Body of pancreas (tissue), 4 donors: ENCODE data around the gene OR10C1. TPM values are rescaled to one million over a fixed set of nuclear protein-coding genes. Genes with fewer than 3 reads are reported as not detected.
"Not testable (repeated sequence)": the region's sequence is repeated elsewhere in the genome, so short reads cannot be mapped to it uniquely, and the experiment has no call there.

ENCODE experiments used
- ATAC-seq: fragments of 150-250 bp; one replicate; pipeline ENCODE4 v1.9.1; 2016
- DNase-seq, 4 donors: peaks; one replicate each; pipeline ENCODE4 v3.0.0-alpha.2; 2019
- H3K27ac ChIP-seq, 4 donors: fragments of 200-600 bp; sonication (generic); 1 replicate in 3 of 4; 2 replicates in 1 of 4; pipeline versions ENCODE4 v1.5.1 to v1.6.1; 2016 to 2019; ENCODE audit warnings: mild to moderate bottlenecking in 1 of 4, mixed read lengths in 1 of 4, moderate library complexity in 1 of 4
- H3K27me3 ChIP-seq, 2 donors: fragments of 200-600 bp; sonication (generic); one replicate each; pipeline ENCODE4 v1.6.0; 2016; ENCODE audit warnings: mild to moderate bottlenecking in 1 of 2
- H3K36me3 ChIP-seq, 2 donors: fragments of 200-600 bp; sonication (generic); replicated peaks in 1 of 2; 2 replicates each; pipeline ENCODE4 v1.5.1; 2016; ENCODE audit warnings: low read depth in 2 of 2; ENCODE audit not compliant: insufficient read depth in 1 of 2
- H3K4me1 ChIP-seq: fragments of 200-600 bp; sonication (generic); one replicate; pipeline ENCODE4 v1.6.0; 2016
- H3K4me3 ChIP-seq, 2 donors: fragments of 200-600 bp; sonication (generic); 1 replicate in 1 of 2; 2 replicates in 1 of 2; pipeline ENCODE4 v1.5.1; 2016 to 2019
- H3K9me3 ChIP-seq, 3 donors: fragments of 200-600 bp; sonication (generic); 1 replicate in 2 of 3; 2 replicates in 1 of 3; pipeline ENCODE4 v1.5.1; 2016
- POLR2A ChIP-seq, 3 donors: fragments of 450-650 bp; IDR thresholded peaks; one replicate each; pipeline ENCODE4 v1.6.1; 2016; ENCODE audit warnings: antibody characterized with exemption in 3 of 3, mild to moderate bottlenecking in 2 of 3
- WGBS, 2 donors: methylation state at CpG; one replicate each; pipeline ENCODE4 v1.1.5; 2017; 5-methylcytosine and 5-hydroxymethylcytosine counted together
- intact Hi-C: fragments of 100-400 bp; cut with DNase I; formaldehyde crosslinking; loops from one replicate; pipeline ENCODE4 v1.15.1; 2023
- total RNA-seq, 2 donors: library from RNA; depleted of rRNA; stranded (reverse); fragments of >200 nt; gene quantifications; one replicate each; pipeline ENCODE4 v1.1.0, GENCODE V29; 2016
- TF ChIP-seq, protein P1 (sequence below), 7 experiments: fragments of 450-650 bp in 4 of 7; fragments of 200-600 bp in 3 of 7; sonication (generic) in 3 of 7; IDR thresholded peaks; one replicate each; pipeline ENCODE4 v1.5.1; 2016 to 2019; ENCODE audit warnings: antibody characterized with exemption in 7 of 7

OR10C1 gene
- total RNA-seq, 2 donors from 2014 or later = not detected

DNA sequence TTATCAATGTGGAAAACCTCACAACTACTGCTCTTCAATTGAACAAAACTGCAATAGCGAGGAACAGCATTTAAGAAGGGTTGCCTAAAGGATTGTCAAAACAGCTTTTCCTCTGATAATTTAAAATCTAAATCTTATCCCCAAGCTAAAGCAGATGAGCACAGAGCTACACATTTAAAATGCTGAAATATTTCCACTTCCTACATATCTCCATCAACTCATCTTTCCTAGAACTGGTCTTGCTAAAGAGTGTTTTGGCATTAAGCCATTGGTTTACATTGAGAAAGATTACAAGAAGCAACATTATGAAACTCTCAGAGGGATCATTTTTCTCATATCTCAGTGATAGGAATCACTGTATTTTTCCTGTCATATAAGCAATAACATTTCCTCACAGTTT, 3.6 kb downstream of the OR10C1 start:
- DNase-seq (no peak), ATAC-seq (no peak)
- Histone ChIP-seq H3K4me1 (no peaks in the 10 kb centered on the region), H3K4me3 (no peak overlapping the region), H3K27ac (no peak overlapping the region), H3K27me3 (no peaks in the 10 kb centered on the region), H3K36me3 (no peaks in the 10 kb centered on the region), H3K9me3 (no peaks in the 10 kb centered on the region)
- WGBS, 2 donors = 89 to 91% methylated on average over 1 of the region's 1 CpG
- TF ChIP-seq, protein P1, sequence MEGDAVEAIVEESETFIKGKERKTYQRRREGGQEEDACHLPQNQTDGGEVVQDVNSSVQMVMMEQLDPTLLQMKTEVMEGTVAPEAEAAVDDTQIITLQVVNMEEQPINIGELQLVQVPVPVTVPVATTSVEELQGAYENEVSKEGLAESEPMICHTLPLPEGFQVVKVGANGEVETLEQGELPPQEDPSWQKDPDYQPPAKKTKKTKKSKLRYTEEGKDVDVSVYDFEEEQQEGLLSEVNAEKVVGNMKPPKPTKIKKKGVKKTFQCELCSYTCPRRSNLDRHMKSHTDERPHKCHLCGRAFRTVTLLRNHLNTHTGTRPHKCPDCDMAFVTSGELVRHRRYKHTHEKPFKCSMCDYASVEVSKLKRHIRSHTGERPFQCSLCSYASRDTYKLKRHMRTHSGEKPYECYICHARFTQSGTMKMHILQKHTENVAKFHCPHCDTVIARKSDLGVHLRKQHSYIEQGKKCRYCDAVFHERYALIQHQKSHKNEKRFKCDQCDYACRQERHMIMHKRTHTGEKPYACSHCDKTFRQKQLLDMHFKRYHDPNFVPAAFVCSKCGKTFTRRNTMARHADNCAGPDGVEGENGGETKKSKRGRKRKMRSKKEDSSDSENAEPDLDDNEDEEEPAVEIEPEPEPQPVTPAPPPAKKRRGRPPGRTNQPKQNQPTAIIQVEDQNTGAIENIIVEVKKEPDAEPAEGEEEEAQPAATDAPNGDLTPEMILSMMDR (IDR thresholded peaks at IDR 0.05) = no peak
- no peak for TF ChIP-seq POLR2A (IDR thresholded peaks at IDR 0.05)
- intact Hi-C loops = no loop called here

DNA sequence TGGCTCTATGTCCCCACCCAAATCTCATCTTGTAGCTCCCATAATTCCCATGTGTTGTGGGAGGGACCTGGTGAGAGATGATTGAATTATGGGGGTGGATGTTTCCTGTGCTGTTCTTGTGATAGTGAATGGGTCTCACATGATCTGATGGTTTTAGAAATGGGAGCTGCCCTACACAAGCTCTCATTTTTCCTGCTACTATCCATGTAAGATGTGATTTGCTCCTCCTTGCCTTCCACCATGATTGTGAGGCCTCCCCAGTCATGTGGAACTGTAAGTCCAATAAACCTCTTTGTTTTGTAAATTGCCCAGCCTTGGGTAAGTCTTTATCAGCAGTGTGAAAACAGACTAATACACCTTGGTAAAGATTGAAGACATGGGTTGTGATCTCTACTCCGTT, 4.9 kb downstream of the OR10C1 start:
- H3K36me3 ChIP-seq, DNase-seq, H3K4me3 ChIP-seq, H3K9me3 ChIP-seq, H3K27ac ChIP-seq, intact Hi-C loops, ATAC-seq, H3K4me1 ChIP-seq, H3K27me3 ChIP-seq: not testable (repeated sequence)
- 75 to 76% methylated on average over 1 of the region's 1 CpG for WGBS, 2 donors

DNA sequence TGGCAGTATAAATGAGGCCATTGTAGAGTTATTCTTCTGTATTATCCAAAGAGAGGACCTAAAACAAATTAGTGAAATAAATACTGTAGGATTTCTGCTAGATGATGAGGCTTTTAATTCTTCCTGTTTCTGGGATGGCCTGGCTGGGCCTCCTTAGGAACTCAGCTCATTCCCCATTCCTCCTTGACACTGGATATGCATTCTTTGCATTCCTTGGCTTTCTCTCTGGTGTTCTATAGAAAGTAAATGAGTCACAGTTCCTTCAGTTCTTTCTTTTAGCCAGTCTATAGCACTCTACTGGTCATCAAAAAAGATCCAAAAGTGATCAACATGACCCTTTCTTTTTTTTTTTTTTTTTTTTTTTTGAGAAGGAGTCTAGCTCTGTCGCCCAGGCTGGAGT, 8.6 kb downstream of the OR10C1 start:
- no peaks in the 10 kb centered on the region for H3K9me3 ChIP-seq
- intact Hi-C loops = no loop called here
- no peaks in the 10 kb centered on the region for H3K36me3 ChIP-seq
- no peaks in the 10 kb centered on the region for H3K4me1 ChIP-seq
- no peak overlapping the region for H3K4me3 ChIP-seq
- WGBS, 2 donors = 75 to 83% methylated on average over 1 of the region's 1 CpG
- ATAC-seq (no peak), DNase-seq (no peak)
- H3K27ac ChIP-seq = no peak overlapping the region
- TF ChIP-seq POLR2A (IDR thresholded peaks at IDR 0.05) = no peak
- TF ChIP-seq, protein P1 (IDR thresholded peaks at IDR 0.05) = no peak
- no peaks in the 10 kb centered on the region for H3K27me3 ChIP-seq

DNA sequence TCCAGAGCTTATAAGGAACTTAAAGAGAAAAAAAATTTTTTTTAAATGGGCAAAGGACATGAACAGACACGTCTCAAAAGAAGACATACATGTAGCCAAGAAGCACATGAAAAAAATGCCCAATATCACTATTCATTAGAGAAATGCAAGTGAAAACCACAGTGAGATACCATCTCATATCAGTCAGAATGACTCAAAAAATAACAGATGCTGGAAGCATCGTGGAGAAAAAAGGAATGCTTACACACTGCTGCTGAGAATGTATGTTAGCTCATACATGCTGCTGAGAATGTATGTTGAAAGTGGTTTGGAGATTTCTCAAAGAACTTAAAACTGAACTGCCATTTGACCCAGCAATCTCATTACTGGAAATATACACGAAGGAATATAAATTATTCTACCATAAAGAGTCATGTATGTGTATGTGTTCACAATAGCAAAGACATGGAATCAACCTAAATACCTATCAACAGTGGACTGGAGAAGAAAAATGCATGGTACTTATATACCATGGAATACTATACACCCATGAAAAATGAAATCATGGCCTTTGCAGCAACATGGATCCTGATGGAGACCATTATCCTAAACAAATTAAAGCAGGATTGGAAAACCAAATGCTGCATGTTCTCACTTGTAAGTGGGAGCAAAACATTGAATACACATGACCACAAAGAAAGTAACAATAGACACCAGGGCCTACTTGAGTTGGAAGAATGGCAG, 12.5 kb downstream of the OR10C1 start:
- 68 to 73% methylated on average over 3 of the region's 3 CpGs for WGBS, 2 donors
- no peak for TF ChIP-seq POLR2A (IDR thresholded peaks at IDR 0.05)
- TF ChIP-seq, protein P1 (IDR thresholded peaks at IDR 0.05) = no peak
- Histone ChIP-seq H3K27me3 (no peaks in the 10 kb centered on the region), H3K36me3 (no peaks in the 10 kb centered on the region), H3K9me3 (no peaks in the 10 kb centered on the region), H3K27ac (no peak overlapping the region), H3K4me3 (no peak overlapping the region), H3K4me1 (no peaks in the 10 kb centered on the region)
- intact Hi-C loops = no loop called here
- no peak for DNase-seq
- no peak for ATAC-seq

DNA sequence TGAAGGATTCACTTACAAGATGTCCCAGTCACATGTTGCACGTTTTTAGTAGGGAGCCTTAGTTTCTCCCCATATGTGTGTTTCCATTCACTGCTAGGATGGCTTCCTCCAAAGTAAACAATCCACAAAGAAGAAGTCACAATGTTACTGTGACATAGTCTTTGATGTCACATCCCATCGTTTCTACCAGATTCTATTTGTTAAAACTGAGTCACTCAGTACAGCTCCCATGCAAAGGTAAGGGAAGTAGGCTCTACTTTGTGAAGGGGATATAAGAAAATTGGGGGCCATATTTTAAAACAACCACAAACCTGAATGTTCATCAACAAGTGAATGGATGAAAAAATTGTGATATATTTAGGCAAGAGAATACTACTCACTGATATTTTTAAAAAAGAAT, 17.9 kb downstream of the OR10C1 start, which contains the start of the genes OR11A1 and OR2H1:
Gene OR11A1 (minus strand): TSS at position 101 of the 400 bp plus-strand sequence. CDS start 29,430 bp downstream, outside the sequence.
Gene OR2H1 (plus strand): TSS at position 185 of the 400 bp plus-strand sequence. CDS start 4,615 bp downstream, outside the sequence.
- H3K27ac ChIP-seq = no peak within 1 kb of the TSS
- ATAC-seq (no peak), DNase-seq (no peak)
- no peaks in the 10 kb centered on the region for H3K9me3 ChIP-seq
- no peak within 1 kb of the TSS for H3K4me3 ChIP-seq
- intact Hi-C loops = no loop called here
- H3K27me3 ChIP-seq = no peaks in the 10 kb centered on the region
- H3K36me3 ChIP-seq = no peaks in the 10 kb centered on the region
- TF ChIP-seq, protein P1 (IDR thresholded peaks at IDR 0.05) = no peak
- TF ChIP-seq POLR2A (IDR thresholded peaks at IDR 0.05) = no peak
- 35 to 51% methylated on average over 2 of the region's 2 CpGs for WGBS, 2 donors
- peaks cover 7% of the 10 kb centered on the region for H3K4me1 ChIP-seq
